Cardiac muscle cell (in vitro differentiated cells and primary cell): ENCODE results near the gene AVPI1. TPM values are rescaled to one million over a fixed set of nuclear protein-coding genes. Genes with fewer than 3 reads are reported as not detected.
A peak's percentile ranks its signal among the peaks of the same experiment; 100 is the strongest.

Source experiments
- DNase-seq, 2 donors: peaks; one replicate each; pipeline versions ENCODE4 v3.0.0 to v3.0.0-alpha.2; 2010 to 2017; ENCODE audit warnings: low read depth in 1 of 2, low spot score in 1 of 2
- H3K27ac ChIP-seq: fragments of 200-600 bp; sonication (generic); 2 replicates; pipeline ENCODE4 v1.5.1; 2016
- H3K27me3 ChIP-seq: fragments of 200-600 bp; sonication (generic); 2 replicates; pipeline ENCODE4 v1.6.0; 2016; ENCODE audit warnings: control low read depth
- H3K36me3 ChIP-seq: fragments of 200-600 bp; sonication (generic); 2 replicates; pipeline ENCODE4 v1.5.1; 2016; ENCODE audit warnings: control low read depth
- H3K4me1 ChIP-seq: fragments of 200-600 bp; sonication (generic); 2 replicates; pipeline ENCODE4 v1.8.1; 2017; ENCODE audit warnings: low read depth, mild to moderate bottlenecking, mixed run types
- H3K4me3 ChIP-seq: fragments of 200-600 bp; sonication (generic); 2 replicates; pipeline ENCODE4 v1.5.1; 2016; ENCODE audit warnings: mild to moderate bottlenecking
- H3K9me3 ChIP-seq: fragments of 200-600 bp; sonication (generic); 2 replicates; pipeline ENCODE4 v1.5.1; 2017; ENCODE audit warnings: low read depth, mild to moderate bottlenecking, control low read depth
- polyA plus RNA-seq: library from polyadenylated mRNA; unstranded; fragments of >200 nt; fragmentation: Nextera tagmentation; extraction: Ambion mirVana; gene quantifications from 2 replicates; pipeline ENCODE4 v1.2.1, GENCODE V29; 2016
- total RNA-seq: library from RNA; depleted of rRNA; stranded (reverse); fragments of >200 nt; gene quantifications from 2 replicates; pipeline ENCODE4 v1.2.3, GENCODE V29; 2016
- TF ChIP-seq, protein P1 (sequence below): IDR thresholded peaks from 2 replicates; pipeline ENCODE4 v1.5.1; 2012; ENCODE audit warnings: low read depth, mild to moderate bottlenecking, low read length

Gene AVPI1
- total and polyA plus RNA-seq, 2 experiments from 2014 or later: 8.7 to 15.8 TPM

DNA sequence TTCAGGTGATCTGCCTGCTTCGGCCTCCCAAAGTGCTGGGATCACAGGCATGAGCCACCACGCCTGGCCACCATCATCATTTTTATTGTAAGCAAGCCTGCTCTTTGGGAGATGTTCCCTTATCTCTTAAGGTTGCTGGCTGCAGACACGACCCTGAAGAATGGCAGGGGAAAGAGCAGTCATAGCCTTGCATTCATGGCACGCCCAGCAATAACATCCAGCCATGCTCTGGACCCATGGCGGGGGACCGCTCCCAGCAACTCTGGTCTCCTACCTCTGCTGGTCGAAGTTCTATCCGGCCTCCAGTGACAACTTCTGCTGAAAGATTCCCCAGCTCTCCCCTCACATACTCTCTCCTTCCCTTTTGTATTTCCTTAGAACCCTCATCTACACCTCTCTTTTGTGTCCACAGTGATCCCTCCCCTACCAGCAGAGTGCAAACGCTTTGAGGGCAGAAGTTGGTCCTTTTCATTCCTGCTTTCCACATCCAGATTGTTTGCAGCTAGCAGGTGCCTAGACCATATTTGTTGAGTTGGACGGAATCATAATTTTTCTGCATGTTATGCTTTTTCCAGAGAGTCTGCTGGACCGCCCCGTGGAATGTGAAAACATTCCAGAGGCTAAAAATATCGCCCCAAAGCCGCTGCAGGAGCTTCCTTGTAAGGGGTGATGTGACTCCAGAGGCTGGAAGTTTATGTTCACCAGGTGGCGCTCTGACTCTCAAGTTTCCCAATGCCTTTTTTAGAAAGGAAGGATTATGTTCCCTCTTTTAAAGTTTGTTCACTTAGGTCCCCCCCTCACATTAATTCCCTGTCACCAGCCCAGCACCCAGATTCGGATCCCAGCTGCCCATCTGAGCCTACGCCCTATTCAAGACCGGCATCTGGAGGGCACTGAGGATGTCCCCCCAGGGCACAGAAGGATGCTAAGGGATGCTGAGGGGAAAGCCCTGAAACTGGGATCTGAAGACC is 22.2 kb upstream of the AVPI1 start:
- Histone ChIP-seq H3K27me3 (no peaks in the 10 kb centered on the region), H3K27ac (peak overlapping the region; percentile 98), H3K36me3 (no peaks in the 10 kb centered on the region), H3K9me3 (no peaks in the 10 kb centered on the region), H3K4me1 (peaks cover 11% of the 10 kb centered on the region), H3K4me3 (no peak overlapping the region)
- peak; percentile 88 to 89 for DNase-seq
- TF ChIP-seq, protein P1, sequence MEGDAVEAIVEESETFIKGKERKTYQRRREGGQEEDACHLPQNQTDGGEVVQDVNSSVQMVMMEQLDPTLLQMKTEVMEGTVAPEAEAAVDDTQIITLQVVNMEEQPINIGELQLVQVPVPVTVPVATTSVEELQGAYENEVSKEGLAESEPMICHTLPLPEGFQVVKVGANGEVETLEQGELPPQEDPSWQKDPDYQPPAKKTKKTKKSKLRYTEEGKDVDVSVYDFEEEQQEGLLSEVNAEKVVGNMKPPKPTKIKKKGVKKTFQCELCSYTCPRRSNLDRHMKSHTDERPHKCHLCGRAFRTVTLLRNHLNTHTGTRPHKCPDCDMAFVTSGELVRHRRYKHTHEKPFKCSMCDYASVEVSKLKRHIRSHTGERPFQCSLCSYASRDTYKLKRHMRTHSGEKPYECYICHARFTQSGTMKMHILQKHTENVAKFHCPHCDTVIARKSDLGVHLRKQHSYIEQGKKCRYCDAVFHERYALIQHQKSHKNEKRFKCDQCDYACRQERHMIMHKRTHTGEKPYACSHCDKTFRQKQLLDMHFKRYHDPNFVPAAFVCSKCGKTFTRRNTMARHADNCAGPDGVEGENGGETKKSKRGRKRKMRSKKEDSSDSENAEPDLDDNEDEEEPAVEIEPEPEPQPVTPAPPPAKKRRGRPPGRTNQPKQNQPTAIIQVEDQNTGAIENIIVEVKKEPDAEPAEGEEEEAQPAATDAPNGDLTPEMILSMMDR: peak; percentile 80

GRCh38 chr10:97708167-97708566 is 21.1 kb upstream of the AVPI1 start:
- Histone ChIP-seq H3K9me3 (no peaks in the 10 kb centered on the region), H3K4me3 (no peak overlapping the region)
- TF ChIP-seq, protein P1: no peak

GRCh38 chr10:97707134-97707861 is 20.3 kb upstream of the AVPI1 start:
- Histone ChIP-seq H3K27ac (peak overlapping the region; percentile 98), H3K36me3 (no peaks in the 10 kb centered on the region), H3K9me3 (no peaks in the 10 kb centered on the region), H3K4me1 (peaks cover 8% of the 10 kb centered on the region), H3K27me3 (no peaks in the 10 kb centered on the region), H3K4me3 (no peak overlapping the region)
- TF ChIP-seq, protein P1: no peak
- DNase-seq: no peak

More at GRCh38 chr10:97708167-97708566, 21.1 kb upstream of the AVPI1 start:
- Histone ChIP-seq H3K4me1 (peaks cover 10% of the 10 kb centered on the region), H3K27ac (peak overlapping the region; percentile 98), H3K27me3 (no peaks in the 10 kb centered on the region), H3K36me3 (no peaks in the 10 kb centered on the region)
- no peak for DNase-seq

- Histone ChIP-seq H3K27ac (no peak overlapping the region), H3K4me3 (no peak overlapping the region), H3K9me3 (no peaks in the 10 kb centered on the region), H3K4me1 (peaks cover 8% of the 10 kb centered on the region), H3K36me3 (no peaks in the 10 kb centered on the region), H3K27me3 (no peaks in the 10 kb centered on the region)
- TF ChIP-seq, protein P1: no peak
- no peak for DNase-seq
These were observed 18.1 kb upstream of the AVPI1 start for GRCh38 chr10:97705006-97705670.

DNA sequence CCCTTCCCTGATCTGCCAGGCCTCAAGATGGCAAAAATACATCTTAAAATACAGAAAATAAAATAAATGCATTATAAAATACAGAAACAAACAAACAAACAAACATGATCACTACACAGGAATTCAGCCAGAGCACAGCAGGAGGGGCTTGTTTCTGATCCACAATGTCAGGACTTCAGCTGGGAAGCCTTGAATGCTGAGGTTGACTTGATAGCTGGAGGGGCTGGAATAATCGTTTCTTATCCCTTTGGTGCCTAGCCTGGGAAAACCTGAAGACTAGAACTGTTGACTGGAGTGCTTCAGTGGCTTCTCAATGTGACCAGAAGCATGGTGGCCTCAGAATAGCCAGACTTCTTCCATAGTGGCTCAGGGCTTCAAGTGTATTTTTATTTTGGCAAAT is 17.3 kb upstream of the AVPI1 start:
- no peaks in the 10 kb centered on the region for H3K27me3 ChIP-seq
- TF ChIP-seq, protein P1: no peak
- H3K4me1 ChIP-seq: peaks cover 3% of the 10 kb centered on the region
- DNase-seq: no peak
- H3K9me3 ChIP-seq: no peaks in the 10 kb centered on the region
- no peaks in the 10 kb centered on the region for H3K36me3 ChIP-seq
- H3K4me3 ChIP-seq: no peak overlapping the region
- H3K27ac ChIP-seq: no peak overlapping the region
